ENCODE measurements around the gene ABHD2. TPM values are rescaled to one million over a fixed set of nuclear protein-coding genes. Genes with fewer than 3 reads are reported as not detected.

The ABHD2 gene
- total and polyA plus RNA-seq, 9 of the 15 experiments (the other 6 are each of a cell fraction or from before 2014, with no cell fraction given) = 16.9 to 99.8 (median 47.5) TPM

DNA sequence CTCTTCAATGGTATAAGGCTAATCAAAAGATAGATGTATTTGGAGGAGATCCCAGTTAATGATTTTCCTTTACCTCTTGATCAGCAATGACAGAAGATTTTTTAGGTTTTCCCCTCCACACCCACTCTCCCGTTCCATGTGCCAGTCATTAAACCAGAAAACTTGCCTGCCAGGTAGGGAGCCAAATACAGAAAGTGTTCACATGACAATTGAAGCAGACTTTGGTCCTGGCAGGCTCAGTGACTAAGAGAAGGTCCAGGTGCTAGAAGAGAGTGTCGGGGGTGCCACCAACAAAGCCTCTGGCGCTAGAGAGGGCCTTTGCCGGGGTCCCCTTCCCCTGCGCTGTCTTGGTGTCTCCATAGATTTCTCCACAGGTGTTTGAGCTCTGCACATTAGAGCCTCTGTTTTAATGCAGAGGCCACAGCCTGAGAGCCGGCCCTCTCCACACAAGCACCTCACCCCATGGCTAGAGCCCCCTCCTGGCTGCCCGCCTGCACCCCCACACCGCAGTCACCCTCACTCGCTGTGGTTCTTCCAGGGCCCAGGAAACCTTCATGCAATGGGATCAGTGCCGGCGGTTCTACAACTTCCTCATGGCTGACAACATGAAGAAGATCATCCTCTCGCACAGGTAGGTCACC is 96.8 kb downstream of the ABHD2 start:
- Histone ChIP-seq H3K4me2 (ENCODE audit: insufficient read depth, low read length) (no peak overlapping the region), H3K36me3 (ENCODE audit: control insufficient read depth, insufficient read depth, low read length) (peaks cover 84% of the 10 kb centered on the region), H3K9me1 (ENCODE audit: control insufficient read depth, insufficient read depth, low read length) (peaks cover 5% of the 10 kb centered on the region), H4K20me1 (replicated peaks; ENCODE audit: control insufficient read depth, insufficient read depth, low read length) (no peaks in the 10 kb centered on the region), H3K27ac (ENCODE audit: extremely low read depth, low read depth, low read length) (no peak overlapping the region), H3K4me1 (replicated peaks in 1 of 2; ENCODE audit: control insufficient read depth in 2 of 2, insufficient read depth in 2 of 2, low read length in 2 of 2) (no peaks in the 10 kb centered on the region), H3K9me3 (replicated peaks; ENCODE audit: control insufficient read depth, insufficient read depth, low read depth, low read length) (no peaks in the 10 kb centered on the region), H3K9ac (ENCODE audit: insufficient read depth in 1 of 2, low read depth in 2 of 2, low read length in 2 of 2) (no peak overlapping the region), H3K27me3 (ENCODE audit: control insufficient read depth in 2 of 2, insufficient read depth in 2 of 2, low read length in 2 of 2) (no peaks in the 10 kb centered on the region), H3K4me3 (no peak overlapping the region), H2AFZ (ENCODE audit: low read depth, low read length) (no peak overlapping the region), H3K79me2 (ENCODE audit: control insufficient read depth, insufficient read depth, low read length) (no peaks in the 10 kb centered on the region)
- in situ Hi-C loops (cut with MboI) = no loop called here
- CTCF ChIA-PET (ENCODE audit: low intra/inter-chr PET ratio) = no interaction called here
- FAIRE-seq (no peak), ATAC-seq (no peak), DNase-seq (ENCODE audit: extremely low read depth in 1 of 4, low spot score in 3 of 4) (no peak)
- TF ChIP-seq JUNB (CRISPR knock-in tag; conservative IDR thresholded peaks at IDR 0.05) (no peak), SLC30A9 (CRISPR knock-in tag; IDR thresholded peaks at IDR 0.05) (no peak), ZNF140 (CRISPR knock-in tag; IDR thresholded peaks at IDR 0.05) (no peak), RBM34 (IDR thresholded peaks at IDR 0.05; ENCODE audit: borderline replicate concordance, insufficient read depth, low read length) (no peak)
- intact Hi-C loops (cut with micrococcal nuclease) = no loop called here
- WGBS (ENCODE audit: insufficient coverage, low coverage, missing lambda C conversion rate) = 92% methylated on average over 11 of the region's 12 CpGs
- BruUV-seq (replicated peaks) = no TSS peak
- POLR2A ChIA-PET = interaction anchor here (0.6 kb wide), 1 partner anchor 81 kb away, joined by 3 read pairs; no protein-coding TSS in a partner anchor

DNA sequence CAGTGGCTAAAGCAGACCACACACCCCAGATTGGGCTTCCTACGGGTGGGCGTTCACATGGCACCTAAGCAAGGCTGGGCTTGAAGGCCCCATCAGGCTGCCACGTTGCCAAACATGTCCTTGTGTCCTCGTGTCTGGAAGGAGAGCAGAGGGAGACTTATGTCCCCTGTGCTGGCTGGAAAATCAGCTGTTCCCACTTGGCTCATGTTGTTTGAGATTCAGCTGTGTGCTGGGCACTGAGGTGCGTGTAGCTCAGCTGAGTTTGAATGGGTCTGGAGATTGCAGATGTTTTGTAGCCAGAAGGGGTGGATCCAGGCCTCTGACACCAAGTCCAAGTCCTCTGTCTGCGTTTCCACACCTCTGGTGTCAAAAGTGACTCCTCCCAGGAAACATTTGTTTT is 98.5 kb downstream of the ABHD2 start:
- H4K20me1 ChIP-seq (replicated peaks; ENCODE audit: control insufficient read depth, insufficient read depth, low read length) = no peaks in the 10 kb centered on the region
- no peak for TF ChIP-seq ZNF274 (IDR thresholded peaks at IDR 0.05; ENCODE audit: borderline replicate concordance, low read depth, low read length)
- no peaks in the 10 kb centered on the region for H3K4me1 ChIP-seq (replicated peaks in 1 of 2; ENCODE audit: control insufficient read depth in 2 of 2, insufficient read depth in 2 of 2, low read length in 2 of 2)
- 86% methylated on average over 6 of the region's 6 CpGs for WGBS (ENCODE audit: insufficient coverage, low coverage, missing lambda C conversion rate)
- BruUV-seq (replicated peaks) = no TSS peak
- no peak overlapping the region for H2AFZ ChIP-seq (ENCODE audit: low read depth, low read length)
- no peaks in the 10 kb centered on the region for H3K9me3 ChIP-seq (replicated peaks; ENCODE audit: control insufficient read depth, insufficient read depth, low read depth, low read length)
- no peaks in the 10 kb centered on the region for H3K79me2 ChIP-seq (ENCODE audit: control insufficient read depth, insufficient read depth, low read length)
- H3K9me1 ChIP-seq (ENCODE audit: control insufficient read depth, insufficient read depth, low read length) = peaks cover 7% of the 10 kb centered on the region
- no peak overlapping the region for H3K4me3 ChIP-seq
- H3K27ac ChIP-seq (ENCODE audit: extremely low read depth, low read depth, low read length) = no peak overlapping the region
- ChIA-PET POLR2A (no interaction called here), CTCF (ENCODE audit: low intra/inter-chr PET ratio) (interaction anchor here (0.7 kb wide), 1 partner anchor 684 kb away, joined by 3 read pairs; no protein-coding TSS in a partner anchor)
- FAIRE-seq (no peak), ATAC-seq (no peak), DNase-seq (ENCODE audit: extremely low read depth in 1 of 4, low spot score in 3 of 4) (no peak)
- no peak overlapping the region for H3K9ac ChIP-seq (ENCODE audit: insufficient read depth in 1 of 2, low read depth in 2 of 2, low read length in 2 of 2)
- no peak overlapping the region for H3K4me2 ChIP-seq (ENCODE audit: insufficient read depth, low read length)
- no peaks in the 10 kb centered on the region for H3K27me3 ChIP-seq (ENCODE audit: control insufficient read depth in 2 of 2, insufficient read depth in 2 of 2, low read length in 2 of 2)
- H3K36me3 ChIP-seq (ENCODE audit: control insufficient read depth, insufficient read depth, low read length) = peaks cover 88% of the 10 kb centered on the region
- in situ Hi-C loops (cut with MboI) (no loop called here), intact Hi-C loops (cut with micrococcal nuclease) (no loop called here)
